NCI-H2227 treated with DMSO at 0.1 percent for 48 hours (cell line): ENCODE results near the gene ENDOU.

ENCODE experiments used
- DNase-seq: peaks from one replicate; lab custom pipeline; 2025; lab: John Stamatoyannopoulos, UW

The ENDOU gene

GRCh38 chr12:47743311-47743860 is 18.1 kb upstream of the ENDOU start:
- no peak for DNase-seq

GRCh38 chr12:47742253-47742825 is 17.0 kb upstream of the ENDOU start:
- no peak for DNase-seq

- no peak for DNase-seq
Measured at GRCh38 chr12:47741340-47741703, 16.0 kb upstream of the ENDOU start.

- no peak for DNase-seq
Measured at GRCh38 chr12:47740606-47741339, 15.5 kb upstream of the ENDOU start.

GRCh38 chr12:47739979-47740378 is 14.7 kb upstream of the ENDOU start:
- DNase-seq: no peak

- DNase-seq: no peak
Measured at GRCh38 chr12:47739297-47739696, 14.0 kb upstream of the ENDOU start.

GRCh38 chr12:47737936-47738594 is 12.8 kb upstream of the ENDOU start:
- no peak for DNase-seq

- DNase-seq: no peak
Measured at GRCh38 chr12:47736877-47737676, 11.8 kb upstream of the ENDOU start.

GRCh38 chr12:47736216-47736615 is 10.9 kb upstream of the ENDOU start:
- DNase-seq: no peak

- DNase-seq: no peak
Measured at GRCh38 chr12:47735649-47736048, 10.4 kb upstream of the ENDOU start.

GRCh38 chr12:47734725-47735480 is 9.6 kb upstream of the ENDOU start:
- peak; percentile 47 for DNase-seq

GRCh38 chr12:47733142-47733541 is 7.9 kb upstream of the ENDOU start:
- DNase-seq: no peak

- no peak for DNase-seq
Measured at GRCh38 chr12:47732504-47732903, 7.2 kb upstream of the ENDOU start.

GRCh38 chr12:47731723-47732122 is 6.4 kb upstream of the ENDOU start:
- no peak for DNase-seq

- no peak for DNase-seq
Measured at GRCh38 chr12:47730341-47730744, 5.1 kb upstream of the ENDOU start.

- DNase-seq: no peak
Measured at GRCh38 chr12:47729233-47729632, 3.9 kb upstream of the ENDOU start.

GRCh38 chr12:47725893-47726292 is 603 bp upstream of the ENDOU start:
- no peak for DNase-seq

GRCh38 chr12:47722941-47723631 is 2.2 kb downstream of the ENDOU start:
- DNase-seq: no peak

GRCh38 chr12:47722136-47722834 is 3.0 kb downstream of the ENDOU start:
- no peak for DNase-seq

- no peak for DNase-seq
Measured at GRCh38 chr12:47721431-47721973, 3.8 kb downstream of the ENDOU start.
